ENCODE results near the gene ANKH. TPM values are rescaled to one million over a fixed set of nuclear protein-coding genes. Genes with fewer than 3 reads are reported as not detected.

ANKH gene
- total and polyA plus RNA-seq, 2 of the 13 experiments (the other 11 are each of a cell fraction or from before 2014, with no cell fraction given) = 25.0 to 36.0 TPM

- TF ChIP-seq ZNF205 (CRISPR knock-in tag; IDR thresholded peaks at IDR 0.05) (no peak), TP53 (CRISPR knock-in tag; conservative IDR thresholded peaks at IDR 0.05) (peak; percentile 36; the same call in 1 of the 2 replicates), DMAP1 (CRISPR knock-in tag; IDR thresholded peaks at IDR 0.05) (no peak), ZNF878 (CRISPR knock-in tag; IDR thresholded peaks at IDR 0.05) (0 out of 2 replicates have a peak, but pooled peaks have one; percentile 62), THYN1 (CRISPR knock-in tag; IDR thresholded peaks at IDR 0.05; ENCODE audit: borderline replicate concordance, low read depth) (no peak), MED1 (CRISPR knock-in tag; IDR thresholded peaks at IDR 0.05) (peak; percentile 51; the same call in 1 of the 2 replicates), ASH2L (IDR thresholded peaks at IDR 0.05; ENCODE audit: insufficient read length, low read depth, low read length) (peak; percentile 72), TCF7 (IDR thresholded peaks at IDR 0.05; ENCODE audit: low read depth) (peak; percentile 86), CBFB (CRISPR knock-in tag; IDR thresholded peaks at IDR 0.05) (peak; percentile 64; the same call in 1 of the 2 replicates), HMG20A (CRISPR knock-in tag; IDR thresholded peaks at IDR 0.05; ENCODE audit: borderline replicate concordance) (peak; percentile 38; the same call in 1 of the 2 replicates), NCOA2 (CRISPR knock-in tag; IDR thresholded peaks at IDR 0.05) (peak; percentile 82), ZNF274 (CRISPR knock-in tag; IDR thresholded peaks at IDR 0.05) (no peak), RARA (CRISPR knock-in tag; IDR thresholded peaks at IDR 0.05) (peak; percentile 85), RXRA (CRISPR knock-in tag; IDR thresholded peaks at IDR 0.05) (peak; percentile 55; the same call in 1 of the 2 replicates), ZNF44 (CRISPR knock-in tag; IDR thresholded peaks at IDR 0.05) (no peak), ZMYM2 (CRISPR knock-in tag; IDR thresholded peaks at IDR 0.05) (peak; percentile 79; the same call in 1 of the 2 replicates), ZNF251 (CRISPR knock-in tag; IDR thresholded peaks at IDR 0.05) (no peak), SOX6 (IDR thresholded peaks at IDR 0.05) (no peak), SOX6 (CRISPR knock-in tag; IDR thresholded peaks at IDR 0.05) (peak; percentile 62), ZNF644 (CRISPR knock-in tag; IDR thresholded peaks at IDR 0.05; ENCODE audit: low read depth) (peak; percentile 89), TARDBP (CRISPR knock-in tag; IDR thresholded peaks at IDR 0.05) (no peak), ZNF431 (CRISPR knock-in tag; IDR thresholded peaks at IDR 0.05; ENCODE audit: borderline replicate concordance, low read depth) (no peak), ESRRA (CRISPR knock-in tag; IDR thresholded peaks at IDR 0.05; ENCODE audit: low read depth) (peak; percentile 96), IRF2 (CRISPR knock-in tag; IDR thresholded peaks at IDR 0.05) (no peak), ZNF138 (CRISPR knock-in tag; IDR thresholded peaks at IDR 0.05; ENCODE audit: low read depth) (no peak), ZNF839 (CRISPR knock-in tag; IDR thresholded peaks at IDR 0.05; ENCODE audit: borderline replicate concordance) (no peak)
- TF ChIP-seq, protein P1, sequence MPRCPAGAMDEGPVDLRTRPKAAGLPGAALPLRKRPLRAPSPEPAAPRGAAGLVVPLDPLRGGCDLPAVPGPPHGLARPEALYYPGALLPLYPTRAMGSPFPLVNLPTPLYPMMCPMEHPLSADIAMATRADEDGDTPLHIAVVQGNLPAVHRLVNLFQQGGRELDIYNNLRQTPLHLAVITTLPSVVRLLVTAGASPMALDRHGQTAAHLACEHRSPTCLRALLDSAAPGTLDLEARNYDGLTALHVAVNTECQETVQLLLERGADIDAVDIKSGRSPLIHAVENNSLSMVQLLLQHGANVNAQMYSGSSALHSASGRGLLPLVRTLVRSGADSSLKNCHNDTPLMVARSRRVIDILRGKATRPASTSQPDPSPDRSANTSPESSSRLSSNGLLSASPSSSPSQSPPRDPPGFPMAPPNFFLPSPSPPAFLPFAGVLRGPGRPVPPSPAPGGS (CRISPR knock-in tag; IDR thresholded peaks at IDR 0.05) = no peak
- TF ChIP-seq, protein P2, sequence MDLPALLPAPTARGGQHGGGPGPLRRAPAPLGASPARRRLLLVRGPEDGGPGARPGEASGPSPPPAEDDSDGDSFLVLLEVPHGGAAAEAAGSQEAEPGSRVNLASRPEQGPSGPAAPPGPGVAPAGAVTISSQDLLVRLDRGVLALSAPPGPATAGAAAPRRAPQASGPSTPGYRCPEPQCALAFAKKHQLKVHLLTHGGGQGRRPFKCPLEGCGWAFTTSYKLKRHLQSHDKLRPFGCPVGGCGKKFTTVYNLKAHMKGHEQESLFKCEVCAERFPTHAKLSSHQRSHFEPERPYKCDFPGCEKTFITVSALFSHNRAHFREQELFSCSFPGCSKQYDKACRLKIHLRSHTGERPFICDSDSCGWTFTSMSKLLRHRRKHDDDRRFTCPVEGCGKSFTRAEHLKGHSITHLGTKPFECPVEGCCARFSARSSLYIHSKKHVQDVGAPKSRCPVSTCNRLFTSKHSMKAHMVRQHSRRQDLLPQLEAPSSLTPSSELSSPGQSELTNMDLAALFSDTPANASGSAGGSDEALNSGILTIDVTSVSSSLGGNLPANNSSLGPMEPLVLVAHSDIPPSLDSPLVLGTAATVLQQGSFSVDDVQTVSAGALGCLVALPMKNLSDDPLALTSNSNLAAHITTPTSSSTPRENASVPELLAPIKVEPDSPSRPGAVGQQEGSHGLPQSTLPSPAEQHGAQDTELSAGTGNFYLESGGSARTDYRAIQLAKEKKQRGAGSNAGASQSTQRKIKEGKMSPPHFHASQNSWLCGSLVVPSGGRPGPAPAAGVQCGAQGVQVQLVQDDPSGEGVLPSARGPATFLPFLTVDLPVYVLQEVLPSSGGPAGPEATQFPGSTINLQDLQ (CRISPR knock-in tag; IDR thresholded peaks at IDR 0.05) = no peak
Observed at GRCh38 chr5:14915291-14915952, 43.8 kb upstream of the ANKH start (continued).
